ENCODE measurements around the gene SDF2.

DNA sequence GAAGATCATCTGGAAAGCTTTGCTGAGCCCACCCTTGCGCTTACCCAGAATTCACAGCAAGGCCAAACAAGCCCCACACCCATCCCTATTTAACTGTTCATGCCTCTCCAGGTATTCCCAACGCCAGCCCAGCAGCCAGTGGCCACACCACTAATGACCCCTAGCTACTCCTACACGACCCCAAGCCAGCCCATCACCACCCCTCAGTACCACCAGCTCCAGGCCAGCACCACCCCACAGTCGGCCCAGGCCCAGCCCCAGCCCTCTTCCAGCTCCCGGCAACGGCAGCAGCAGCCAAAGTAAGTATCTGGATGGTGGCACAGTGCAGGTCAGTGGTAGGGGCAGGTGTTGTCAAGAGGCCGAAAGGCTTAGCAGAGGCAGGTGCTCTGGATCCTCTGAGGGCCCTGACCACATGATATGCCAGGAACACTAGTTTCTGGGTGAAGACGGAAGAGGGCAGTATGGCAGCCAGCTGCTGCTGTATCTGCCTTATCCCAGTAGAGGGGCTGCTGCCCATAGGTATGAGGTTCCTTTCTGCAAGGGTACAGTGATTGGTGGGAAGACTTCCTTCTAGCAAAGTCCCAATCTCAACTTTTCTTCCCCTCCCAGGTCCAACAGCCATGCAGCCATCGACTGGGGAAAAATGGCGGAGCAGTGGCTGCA lies 39.3 kb upstream of the SDF2 start:
- TF ChIP-seq EZH2 (IDR thresholded peaks at IDR 0.05; ENCODE audit: insufficient read depth, poor library complexity, severe bottlenecking): no peak
- no peak for TF ChIP-seq EZH2phosphoT487 (IDR thresholded peaks at IDR 0.05; ENCODE audit: insufficient read depth, low read depth)

Measured in GM23248 (cell line).